ENCODE measurements around the gene BNC2.

Gene BNC2

DNA sequence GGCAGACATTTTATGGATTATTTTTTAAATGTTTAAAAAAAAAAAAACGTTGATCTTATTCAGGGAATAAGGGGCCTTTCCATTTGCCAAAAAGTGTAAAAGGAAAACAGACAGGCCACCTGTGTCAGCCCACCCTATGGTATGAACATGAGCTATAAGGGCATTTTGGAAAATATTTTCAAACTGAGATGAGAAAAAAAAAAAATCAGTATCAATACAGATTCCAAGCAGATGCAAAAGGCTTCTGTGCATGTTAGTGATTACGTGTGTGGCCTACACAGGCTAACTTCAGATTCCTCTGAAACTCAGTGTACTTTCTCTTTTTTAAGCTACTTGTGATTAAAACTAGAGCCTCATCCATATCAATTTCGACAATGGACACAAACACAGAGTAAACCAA lies 189.9 kb downstream of the BNC2 start:
- no peak for DNase-seq (ENCODE audit: low read depth in 2 of 2, low spot score in 1 of 2)

DNA sequence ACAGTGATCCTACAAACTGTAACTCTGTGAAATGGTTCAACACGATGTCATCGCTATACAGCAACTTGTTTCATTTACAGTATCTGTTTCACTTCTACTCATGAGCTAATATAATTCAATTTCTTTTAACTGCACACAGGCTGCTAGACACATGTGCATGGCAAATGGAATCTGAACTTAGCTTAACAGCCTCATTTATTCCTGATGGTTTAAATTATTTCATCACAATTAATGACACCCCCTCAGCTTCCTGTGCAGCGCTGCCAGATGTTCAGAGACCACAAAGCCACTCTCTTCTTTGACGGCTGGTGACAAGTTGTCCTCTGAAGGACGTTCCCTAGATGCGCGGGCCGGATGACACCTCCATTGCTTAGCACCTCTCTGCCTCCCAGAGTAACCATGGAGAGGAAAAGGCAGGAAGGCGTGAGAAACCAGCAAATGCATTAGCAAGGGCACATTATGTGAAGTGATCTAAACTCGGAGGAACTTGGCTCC lies 191.1 kb downstream of the BNC2 start:
- DNase-seq (ENCODE audit: low read depth in 2 of 2, low spot score in 1 of 2), result no peak

GRCh38 chr9:16676519-16676918 lies 194.0 kb downstream of the BNC2 start:
- DNase-seq (ENCODE audit: low read depth in 2 of 2, low spot score in 1 of 2), result no peak

GRCh38 chr9:16675131-16675530 lies 195.3 kb downstream of the BNC2 start:
- DNase-seq (ENCODE audit: low read depth in 2 of 2, low spot score in 1 of 2), result no peak

- DNase-seq (ENCODE audit: low read depth in 2 of 2, low spot score in 1 of 2), result no peak
Observed at GRCh38 chr9:16673171-16673570, 197.3 kb downstream of the BNC2 start.

GRCh38 chr9:16672501-16672900 lies 198.0 kb downstream of the BNC2 start:
- no peak for DNase-seq (ENCODE audit: low read depth in 2 of 2, low spot score in 1 of 2)

DNA sequence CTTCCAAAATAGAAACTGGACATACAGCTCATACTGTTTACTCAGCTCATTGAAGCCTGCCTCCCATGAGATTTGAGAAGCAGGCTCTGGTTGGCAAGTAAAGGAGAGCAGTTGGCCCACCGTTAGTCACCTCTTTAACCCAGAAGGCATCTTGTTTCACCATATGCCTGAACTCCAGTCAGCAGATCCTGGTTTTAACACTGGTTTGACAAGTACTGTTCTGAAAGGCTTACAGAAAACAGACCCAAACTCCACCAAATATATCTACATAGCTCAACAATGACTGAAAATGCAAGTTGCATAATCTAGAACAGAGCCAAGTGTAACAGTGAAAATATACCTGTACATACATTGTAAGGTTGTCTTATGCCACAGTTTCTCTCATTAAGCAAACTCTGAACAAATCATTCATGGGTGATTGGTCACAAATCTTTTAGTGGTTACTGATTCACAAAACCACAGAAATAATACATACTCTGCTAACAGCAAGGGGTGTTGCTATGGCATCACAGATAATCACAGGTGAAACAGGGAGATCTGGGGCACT lies 198.8 kb downstream of the BNC2 start:
- DNase-seq (ENCODE audit: low read depth in 2 of 2, low spot score in 1 of 2), result no peak

DNA sequence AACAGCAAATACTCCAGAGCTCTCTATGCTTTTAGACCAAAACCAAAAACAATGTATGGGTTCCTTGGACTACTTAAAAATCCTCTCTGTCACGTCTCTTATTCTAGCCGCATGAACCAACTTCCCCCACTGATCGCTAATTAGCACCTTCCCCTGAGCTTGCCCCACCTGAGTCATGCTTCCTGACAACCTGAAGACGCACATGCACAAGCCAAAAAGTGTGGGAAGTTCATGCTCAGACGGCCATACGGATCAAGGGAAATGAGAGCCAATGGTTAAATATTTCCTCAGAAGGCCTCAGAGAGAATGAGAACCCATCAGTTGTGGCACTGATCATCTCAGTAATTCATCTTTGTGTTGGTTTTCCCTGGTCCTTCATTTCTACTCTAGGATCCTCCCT lies 199.7 kb downstream of the BNC2 start:
- DNase-seq (ENCODE audit: low read depth in 2 of 2, low spot score in 1 of 2), result no peak

- no peak for DNase-seq (ENCODE audit: low read depth in 2 of 2, low spot score in 1 of 2)
Observed at GRCh38 chr9:16668734-16669295, 201.7 kb downstream of the BNC2 start.

DNA sequence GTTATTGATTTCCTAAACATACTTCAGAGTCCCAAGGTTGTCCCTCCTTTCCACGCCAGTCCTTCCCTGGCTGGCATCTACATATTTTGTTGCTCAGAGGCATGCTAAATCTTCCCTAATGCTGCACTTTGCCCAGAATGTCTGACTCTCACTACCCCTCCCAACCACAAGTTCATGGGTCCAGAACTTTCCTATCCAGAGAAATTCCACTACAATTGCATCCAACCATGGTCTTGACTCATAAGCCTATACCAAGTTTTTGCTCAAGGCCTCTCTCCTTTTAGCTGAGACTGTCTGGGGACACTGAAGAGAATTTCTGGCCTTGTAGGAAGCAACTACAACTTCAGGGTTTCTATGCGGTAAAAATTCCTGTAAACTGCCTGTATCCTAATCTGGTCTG lies 206.3 kb downstream of the BNC2 start:
- DNase-seq (ENCODE audit: low read depth in 2 of 2, low spot score in 1 of 2), result no peak

- DNase-seq (ENCODE audit: low read depth in 2 of 2, low spot score in 1 of 2), result no peak
Observed at GRCh38 chr9:16661816-16662215, 208.7 kb downstream of the BNC2 start.

- no peak for DNase-seq (ENCODE audit: low read depth in 2 of 2, low spot score in 1 of 2)
Observed at GRCh38 chr9:16659096-16659495, 211.4 kb downstream of the BNC2 start.

DNA sequence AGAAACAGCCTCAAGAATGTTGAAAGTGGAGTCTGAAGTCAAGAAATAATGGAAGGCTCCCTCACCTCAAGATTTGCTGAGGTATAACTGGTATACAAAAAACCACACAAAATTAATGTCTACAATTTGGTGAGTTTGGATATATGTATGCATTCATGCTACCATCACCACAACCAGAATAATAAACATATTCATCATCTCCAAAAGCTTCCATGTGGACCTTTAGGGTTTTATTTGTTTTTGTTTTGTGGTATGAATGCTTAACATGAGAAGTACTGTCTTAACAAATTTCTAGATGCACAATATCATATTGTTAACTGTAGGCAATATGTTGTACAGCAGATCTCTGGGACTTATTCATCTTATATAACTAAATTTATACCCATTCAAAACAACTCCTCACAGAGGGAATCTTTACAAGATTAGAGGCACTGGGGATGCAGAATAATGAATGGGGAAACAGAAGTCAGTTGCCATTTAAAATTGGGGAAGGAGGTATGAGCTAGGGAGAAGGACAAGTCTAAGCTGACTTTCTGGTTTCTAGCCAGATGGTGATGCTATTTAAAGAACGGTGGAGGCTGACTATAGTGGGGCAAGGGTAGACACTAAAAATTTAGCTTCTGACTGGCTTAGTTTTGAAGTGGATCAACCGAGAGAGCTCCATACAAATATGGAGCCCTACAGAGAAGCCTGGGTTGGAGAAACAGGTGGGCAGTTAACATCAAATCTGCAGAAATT lies 213.9 kb downstream of the BNC2 start:
- DNase-seq (ENCODE audit: low read depth in 2 of 2, low spot score in 1 of 2), result no peak

DNA sequence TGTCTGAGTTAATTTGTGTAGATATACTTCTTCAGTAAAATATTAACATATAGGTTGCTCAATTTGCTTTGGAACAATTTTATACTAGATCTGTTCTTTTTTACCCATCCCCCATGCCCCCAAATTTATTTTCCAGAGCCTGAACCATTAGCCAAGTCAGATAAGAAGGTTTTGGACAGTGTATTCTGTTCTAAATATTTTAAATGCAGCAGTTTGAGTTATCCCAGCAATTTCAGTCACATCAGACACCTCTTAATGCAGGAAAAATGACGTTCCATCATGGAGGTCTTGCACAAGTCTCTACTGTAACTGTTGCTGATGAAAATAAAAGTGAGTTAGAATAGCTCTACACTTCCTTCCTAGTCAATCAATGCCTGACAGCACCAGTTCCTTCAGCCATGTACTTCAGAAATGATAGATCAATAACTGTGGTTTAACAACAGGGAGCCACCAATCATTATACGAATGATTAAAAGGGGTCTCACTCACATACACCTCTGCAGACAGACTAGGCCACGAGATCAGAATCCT lies 215.8 kb downstream of the BNC2 start:
- DNase-seq (ENCODE audit: low read depth in 2 of 2, low spot score in 1 of 2), result no peak

DNA sequence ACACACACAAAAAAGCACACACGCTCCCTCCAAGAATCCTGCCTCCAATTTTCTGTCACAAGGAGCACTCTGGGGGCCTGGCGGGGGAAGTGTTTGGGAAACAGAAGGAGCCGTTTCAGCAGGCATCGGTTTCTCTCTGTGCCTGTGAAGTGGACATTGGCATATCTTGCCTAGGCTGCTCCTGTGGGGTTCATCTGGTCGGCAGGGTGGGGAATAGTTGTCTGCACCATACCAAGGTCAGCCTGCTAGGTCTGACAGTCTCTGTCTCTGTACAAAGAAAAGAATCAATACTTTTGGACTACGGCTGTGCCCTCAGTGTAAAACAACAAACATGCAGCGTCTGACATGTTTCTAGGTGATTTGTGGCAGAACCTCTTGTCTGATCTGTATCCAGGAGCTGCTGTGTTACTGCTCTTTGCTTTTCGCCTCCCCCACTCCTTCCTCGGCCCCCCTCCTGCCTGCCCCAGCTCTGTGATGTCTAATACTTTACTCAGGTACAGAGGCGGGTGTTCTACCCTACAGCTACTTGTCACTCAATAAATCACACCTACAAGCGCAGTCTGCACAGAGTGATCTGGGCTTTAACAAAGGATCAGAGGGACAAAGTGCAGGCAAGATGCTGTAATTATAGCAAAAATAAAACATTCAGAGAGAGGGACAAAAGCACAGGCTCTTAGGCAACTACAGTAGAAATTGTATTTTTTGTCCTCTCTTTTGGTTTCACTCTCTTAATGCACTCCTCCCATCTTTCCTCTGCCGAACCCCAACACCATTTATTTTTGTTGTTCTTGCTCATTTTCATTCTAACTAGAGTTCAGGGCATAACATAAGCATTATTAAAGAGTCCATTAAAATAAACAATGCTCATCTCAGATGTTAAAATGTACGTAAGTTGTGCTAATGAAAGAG lies 216.7 kb downstream of the BNC2 start:
- DNase-seq (ENCODE audit: low read depth in 2 of 2, low spot score in 1 of 2), result no peak

- DNase-seq (ENCODE audit: low read depth in 2 of 2, low spot score in 1 of 2), result no peak
Observed at GRCh38 chr9:16652582-16652981, 217.9 kb downstream of the BNC2 start.

GRCh38 chr9:16651446-16651964 lies 219.0 kb downstream of the BNC2 start:
- DNase-seq (ENCODE audit: low read depth in 2 of 2, low spot score in 1 of 2), result no peak

GRCh38 chr9:16645970-16646369 lies 224.5 kb downstream of the BNC2 start:
- no peak for DNase-seq (ENCODE audit: low read depth in 2 of 2, low spot score in 1 of 2)

- no peak for DNase-seq (ENCODE audit: low read depth in 2 of 2, low spot score in 1 of 2)
Observed at GRCh38 chr9:16642421-16643109, 227.9 kb downstream of the BNC2 start.

- DNase-seq (ENCODE audit: low read depth in 2 of 2, low spot score in 1 of 2), result no peak
Observed at GRCh38 chr9:16640649-16641048, 229.8 kb downstream of the BNC2 start.

DNA sequence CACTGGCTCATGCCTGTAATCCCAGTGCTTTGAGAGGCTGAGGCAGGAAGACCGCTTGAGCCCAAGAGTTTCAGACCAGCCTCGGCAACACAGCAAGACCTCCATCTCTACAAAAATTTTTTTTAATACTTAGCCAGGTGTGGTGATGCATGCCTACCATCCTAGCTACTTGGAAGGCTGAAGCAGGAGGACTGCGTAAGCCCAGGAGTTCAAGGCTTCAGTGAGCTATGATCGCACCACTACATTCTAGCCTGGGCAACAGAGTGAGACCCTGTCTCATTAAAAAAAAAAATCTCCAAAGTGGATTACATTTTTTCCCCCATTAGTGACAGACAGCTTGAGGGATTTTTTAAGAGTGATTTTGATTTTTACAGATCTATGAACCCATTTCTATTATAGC lies 230.8 kb downstream of the BNC2 start:
- no peak for DNase-seq (ENCODE audit: low read depth in 2 of 2, low spot score in 1 of 2)

Measured in stimulated activated CD8-positive, alpha-beta memory T cell treated with anti-CD3 and anti-CD28 coated beads, Interleukin-4, amount 100 ng/mL, for 1 hour (primary cell).